Esophagus muscularis mucosa (tissue), 4 donors: ENCODE results near the gene PIP4K2B.

Source experiments
- CTCF ChIP-seq, 3 experiments: fragments of 200-600 bp in 2 of 3; fragments of 450-650 bp in 1 of 3; sonication (generic) in 2 of 3; IDR thresholded peaks; one replicate each; pipeline ENCODE4 v1.5.1; 2017 to 2019; ENCODE audit warnings: antibody characterized with exemption in 3 of 3, mild to moderate bottlenecking in 2 of 3, moderate library complexity in 1 of 3
- EP300 ChIP-seq: sonication (generic); formaldehyde crosslinking; IDR thresholded peaks from one replicate; pipeline ENCODE4 v1.6.1; 2017; ENCODE audit warnings: antibody characterized with exemption
- POLR2A ChIP-seq: fragments of 450-650 bp; IDR thresholded peaks from one replicate; pipeline ENCODE4 v1.6.1; 2017; ENCODE audit warnings: antibody characterized with exemption, moderate library complexity, mild to moderate bottlenecking, low read depth
- POLR2AphosphoS5 ChIP-seq, 2 donors: sonication (generic); formaldehyde crosslinking; IDR thresholded peaks; one replicate each; pipeline ENCODE4 v1.6.1; 2017; ENCODE audit warnings: antibody characterized with exemption in 2 of 2

- TF ChIP-seq POLR2A (no peak), CTCF (IDR thresholded peaks at IDR 0.05) (no peak), POLR2AphosphoS5 (IDR thresholded peaks at IDR 0.05) (no peak), EP300 (no peak)
Observed at GRCh38 chr17:38800237-38800760, 943 bp upstream of the PIP4K2B start.
